Stimulated activated CD8-positive, alpha-beta memory T cell treated with anti-CD3 and anti-CD28 coated beads, Interleukin-7, amount 100 ng/mL, for 1 hour (primary cell): ENCODE results near the gene FLT1.

Source experiments
- DNase-seq, 2 donors: peaks; one replicate each; pipeline ENCODE4 v3.0.0-alpha.2; 2020; ENCODE audit warnings: low read depth in 2 of 2

FLT1 gene

DNA sequence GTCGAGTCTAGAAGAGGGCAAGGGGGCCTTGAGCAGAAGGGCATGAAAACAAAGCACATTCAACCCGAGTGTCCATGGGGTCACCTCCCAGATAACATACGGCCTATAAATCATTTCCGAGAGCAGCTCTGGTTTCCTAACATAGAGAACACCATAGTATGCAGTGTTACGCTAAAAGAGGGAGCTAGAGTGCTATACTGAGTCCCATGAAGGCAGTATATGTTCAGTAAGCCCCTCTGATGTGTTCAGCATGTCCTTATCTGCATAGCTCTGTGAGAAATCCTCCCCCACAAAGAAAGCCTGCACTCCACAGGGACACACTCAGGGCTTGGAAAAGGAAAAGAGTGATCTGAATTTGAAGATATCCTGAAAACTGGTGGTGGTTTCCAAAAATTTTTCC lies 175.4 kb downstream of the FLT1 start:
- no peak for DNase-seq

- no peak for DNase-seq
Measured at GRCh38 chr13:28318496-28318895, 176.4 kb downstream of the FLT1 start.

DNA sequence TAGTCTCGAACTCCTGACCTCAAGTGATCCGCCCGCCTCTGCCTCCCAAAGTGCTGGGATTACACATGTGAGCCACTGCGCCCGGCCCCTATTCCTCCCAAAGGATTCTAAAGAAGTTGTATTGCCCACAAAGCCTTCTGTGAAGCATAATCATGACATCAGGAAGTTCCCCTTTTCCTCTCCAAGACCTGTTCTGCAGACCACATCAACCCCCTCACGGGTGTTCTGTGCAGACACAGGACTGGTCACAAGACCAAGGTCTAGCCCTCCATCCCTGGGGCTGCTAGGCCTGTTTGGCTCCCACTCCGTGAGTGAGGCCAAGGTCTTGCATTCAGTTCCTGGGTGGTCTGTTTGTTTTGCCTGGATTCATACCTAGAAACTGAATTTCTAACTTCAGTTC lies 178.1 kb downstream of the FLT1 start:
- no peak for DNase-seq

DNA sequence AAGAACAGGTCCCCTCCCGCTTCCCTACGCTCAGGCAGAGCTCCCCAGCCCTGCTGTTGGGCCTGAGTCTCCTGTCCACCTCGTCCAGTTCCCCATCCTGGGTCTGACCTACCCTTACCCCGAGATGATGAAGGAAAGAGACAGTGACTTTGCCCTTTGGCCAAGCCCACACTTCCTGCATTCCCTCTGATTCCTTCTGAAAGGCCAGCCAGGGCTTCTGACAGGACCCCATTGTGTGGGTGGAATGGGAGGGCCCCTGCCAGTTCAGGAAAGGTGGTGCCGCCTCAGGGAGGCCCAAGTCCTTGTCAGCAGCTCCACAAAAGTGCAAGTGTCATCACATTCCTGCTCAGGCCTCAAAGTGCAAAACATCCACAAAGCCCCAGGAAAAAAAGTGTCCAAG lies 178.8 kb downstream of the FLT1 start:
- no peak for DNase-seq

DNA sequence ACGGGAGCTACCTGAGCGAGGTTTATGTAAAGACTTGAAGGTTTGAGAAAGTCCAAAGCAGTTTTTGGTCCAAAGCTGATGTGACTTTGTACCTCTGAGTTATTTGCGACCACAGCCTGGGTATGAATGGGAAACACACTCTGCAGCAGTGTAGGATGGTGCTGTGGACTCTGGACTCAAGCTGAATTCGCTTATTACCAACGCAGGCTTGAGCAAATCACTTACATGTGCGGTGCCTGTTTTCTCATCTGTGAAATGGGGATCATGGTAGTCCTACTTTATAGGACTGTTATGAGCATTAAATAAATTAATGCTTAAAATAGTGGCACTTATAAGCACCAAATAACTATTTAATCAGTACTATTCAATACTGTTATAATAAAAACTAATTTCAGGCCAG lies 180.0 kb downstream of the FLT1 start:
- DNase-seq, result no peak

DNA sequence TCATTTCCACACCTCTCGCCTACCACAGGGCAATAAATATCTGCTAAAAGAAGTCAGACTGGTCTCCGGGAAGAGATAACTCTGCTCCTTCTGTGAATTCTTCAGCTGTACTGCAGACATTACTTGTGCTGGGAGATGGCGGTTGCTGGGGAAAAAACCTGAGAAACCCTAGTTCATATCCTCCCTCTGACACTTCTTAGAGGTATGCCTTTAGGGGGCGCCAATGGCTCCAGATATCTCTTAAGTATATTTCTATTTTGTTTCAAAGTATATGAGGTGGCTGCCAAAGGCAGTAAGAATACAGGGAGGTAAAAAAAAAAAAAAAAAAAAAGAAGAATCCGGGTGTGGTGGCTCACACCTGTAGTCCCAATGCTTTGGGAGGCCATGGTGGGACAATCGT lies 181.3 kb downstream of the FLT1 start:
- no peak for DNase-seq

DNA sequence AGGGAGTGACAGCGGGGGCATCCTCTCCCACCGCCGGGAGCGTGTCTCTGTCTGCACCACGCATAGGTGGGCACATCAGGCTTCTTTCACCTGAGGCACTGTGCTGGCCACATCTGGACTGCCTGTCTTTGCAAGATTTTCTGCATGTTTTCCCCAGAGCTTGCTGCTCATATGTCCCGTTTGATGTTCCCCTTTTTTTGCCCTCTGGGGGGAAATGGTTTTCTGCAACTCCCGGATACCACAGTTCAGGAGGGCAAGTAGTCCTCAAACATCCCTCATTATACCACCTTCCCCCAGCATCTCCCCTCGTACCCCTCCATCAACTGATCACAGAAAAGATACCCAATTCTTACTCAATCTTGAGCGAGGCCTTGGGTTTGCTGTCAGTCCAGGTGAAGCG lies 188.6 kb downstream of the FLT1 start:
- DNase-seq, result no peak

DNA sequence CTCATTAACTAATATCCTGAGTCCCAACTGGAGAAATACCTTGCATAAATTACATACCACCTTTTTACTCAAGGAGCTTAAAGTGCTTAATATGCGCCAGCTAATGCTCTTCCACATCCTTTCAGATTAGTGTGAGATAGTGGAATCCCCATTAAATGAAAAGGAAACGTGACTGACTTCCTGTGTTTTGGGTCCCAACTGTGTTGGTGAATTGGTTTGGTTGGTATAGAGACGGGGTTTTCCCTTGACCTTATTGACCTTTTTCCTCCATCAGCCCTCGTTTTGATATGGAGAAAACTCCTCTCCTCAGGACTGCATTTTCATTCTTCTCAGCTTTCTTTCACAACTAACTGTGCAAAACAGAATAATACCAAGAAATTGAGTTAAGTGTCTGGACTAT lies 193.1 kb downstream of the FLT1 start:
- no peak for DNase-seq

- DNase-seq, result no peak
Measured at GRCh38 chr13:28299916-28300315, 195.0 kb downstream of the FLT1 start.

DNA sequence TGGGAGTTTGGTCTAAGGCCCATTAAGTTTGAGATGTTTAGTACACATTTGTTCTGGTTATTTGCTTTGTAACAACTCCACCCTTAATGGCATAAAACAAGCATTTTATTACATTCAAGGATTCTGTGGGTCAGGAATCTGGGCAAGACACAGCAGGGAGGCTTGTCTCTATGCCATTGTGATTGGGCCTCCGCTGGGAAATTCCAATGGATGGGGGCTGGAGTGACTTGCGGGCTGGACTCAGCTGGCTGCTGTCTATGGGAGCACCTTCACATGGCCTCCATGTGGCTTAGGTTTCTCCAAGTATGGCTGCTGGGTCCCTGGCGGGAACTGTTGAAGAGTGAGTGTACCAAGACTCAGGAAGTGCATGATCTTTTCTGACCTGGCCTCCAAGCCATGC lies 197.6 kb downstream of the FLT1 start:
- DNase-seq, result no peak

DNA sequence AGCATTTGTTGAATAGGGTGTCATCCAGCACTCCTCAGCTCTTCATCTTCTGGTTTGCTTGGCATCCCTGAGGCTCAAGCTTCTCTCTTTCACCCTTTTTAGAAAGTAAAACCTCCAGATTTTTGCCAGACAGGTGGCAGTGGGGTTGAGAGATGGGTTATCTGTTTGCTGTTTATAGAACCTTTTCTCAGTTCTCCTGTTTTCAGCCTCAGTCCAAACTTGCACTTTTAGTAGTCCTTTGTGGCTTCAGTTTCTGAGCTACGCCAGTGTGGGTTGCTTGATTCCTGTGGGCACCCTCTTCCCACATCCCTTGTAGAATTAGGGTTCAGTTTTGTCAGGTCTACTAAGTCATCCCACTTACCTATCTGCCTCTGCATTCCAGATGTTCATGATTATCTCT lies 208.7 kb downstream of the FLT1 start:
- no peak for DNase-seq

GRCh38 chr13:28283600-28283999 lies 211.3 kb downstream of the FLT1 start:
- DNase-seq, result no peak

- no peak for DNase-seq
Measured at GRCh38 chr13:28282451-28282850, 212.5 kb downstream of the FLT1 start.

DNA sequence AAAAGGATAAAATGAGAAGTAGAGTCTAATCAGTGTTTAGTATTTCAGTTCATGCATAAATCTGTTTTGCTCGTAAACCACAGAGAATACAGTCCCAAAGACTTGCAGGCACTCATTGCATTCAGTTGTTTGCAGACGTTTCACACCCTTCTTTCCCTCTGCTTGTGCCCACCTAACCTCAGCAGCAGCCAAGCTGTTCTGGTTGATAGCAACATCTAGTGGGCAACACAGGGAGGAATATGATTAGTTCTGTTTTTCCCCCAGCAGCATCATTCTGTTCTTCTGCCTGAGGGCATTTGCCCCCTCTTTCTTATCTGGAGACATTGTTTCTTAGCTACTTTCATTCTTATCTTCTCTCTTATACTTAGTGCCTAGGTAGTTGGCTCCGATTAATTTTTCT lies 221.0 kb downstream of the FLT1 start:
- no peak for DNase-seq

DNA sequence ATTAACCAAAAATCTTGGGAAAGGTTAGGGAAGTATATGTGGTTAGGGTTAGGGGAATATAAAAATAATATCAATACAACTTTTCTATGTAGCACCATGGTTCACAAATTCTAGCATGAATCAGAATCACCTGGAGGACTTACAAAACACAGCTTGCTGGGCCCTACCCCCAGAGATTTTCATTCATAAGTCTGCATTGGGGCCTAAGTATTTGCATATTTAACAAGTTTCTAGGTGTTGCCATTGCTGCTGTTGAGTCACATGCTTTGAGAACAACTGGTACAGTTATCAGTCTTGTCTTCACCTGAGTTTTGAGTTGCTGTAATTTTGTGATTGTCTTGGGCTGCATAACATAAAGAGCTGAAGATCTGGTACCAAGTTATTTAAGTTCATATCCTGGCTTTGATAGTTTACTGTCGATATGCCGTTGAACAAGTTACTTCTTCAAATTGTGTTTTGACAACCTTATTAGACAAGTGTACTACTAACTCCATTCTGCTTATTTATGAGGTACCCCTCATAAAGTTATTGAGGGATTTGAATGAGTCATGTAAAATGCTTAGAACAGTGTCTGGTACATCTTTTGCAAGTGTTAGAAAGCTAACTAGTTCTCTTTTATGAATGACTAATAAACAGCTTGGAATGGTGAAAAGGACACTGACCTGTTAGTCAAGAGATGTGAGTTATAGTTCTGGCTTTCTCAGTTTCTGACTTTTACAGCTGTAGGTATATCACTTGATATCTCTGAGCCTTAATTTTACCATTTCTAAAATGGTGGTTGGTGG lies 223.7 kb downstream of the FLT1 start:
- no peak for DNase-seq

DNA sequence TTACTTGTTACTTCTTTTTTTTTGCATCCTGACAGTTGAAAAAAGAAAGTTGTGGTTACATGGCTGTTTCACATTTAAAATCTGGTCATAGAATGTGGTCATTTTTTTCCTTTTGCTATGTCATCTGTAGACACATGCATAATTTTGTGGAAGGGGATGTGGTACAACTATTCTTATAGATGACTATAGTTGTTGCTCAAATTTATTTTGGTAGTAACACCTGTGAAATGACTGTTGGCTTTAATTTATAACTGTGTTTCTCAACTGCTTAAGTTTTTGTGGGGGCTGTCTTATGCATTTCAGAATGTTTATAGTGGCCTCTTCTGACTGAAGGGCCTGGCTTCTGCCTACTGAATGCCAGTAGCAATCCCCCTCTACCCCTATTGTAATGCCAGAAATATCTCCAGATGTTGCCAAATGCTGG lies 226.1 kb downstream of the FLT1 start:
- DNase-seq, result no peak

- no peak for DNase-seq
Measured at GRCh38 chr13:28267497-28267896, 227.4 kb downstream of the FLT1 start.

- DNase-seq, result no peak
Measured at GRCh38 chr13:28258417-28258816, 236.5 kb downstream of the FLT1 start.

- no peak for DNase-seq
Measured at GRCh38 chr13:28257305-28257704, 237.6 kb downstream of the FLT1 start.

DNA sequence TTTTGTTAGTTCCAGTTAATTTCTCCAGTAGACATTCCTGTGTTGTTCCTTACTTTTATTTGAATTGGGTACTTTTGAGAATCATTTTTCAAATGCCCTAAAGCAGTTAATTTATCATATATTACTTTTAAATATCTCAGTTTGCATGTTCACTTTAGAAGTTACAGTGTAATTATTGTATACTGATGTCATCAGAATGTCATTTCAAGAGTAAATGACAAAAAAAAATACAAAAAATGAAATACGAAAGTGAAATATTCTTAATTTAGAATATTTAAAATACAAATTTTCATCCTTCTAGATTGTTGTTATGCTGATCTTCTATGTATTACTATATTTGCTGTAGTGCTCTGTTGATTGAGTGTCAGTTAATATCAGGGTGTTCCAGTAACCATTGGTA lies 242.4 kb downstream of the FLT1 start:
- DNase-seq, result no peak

DNA sequence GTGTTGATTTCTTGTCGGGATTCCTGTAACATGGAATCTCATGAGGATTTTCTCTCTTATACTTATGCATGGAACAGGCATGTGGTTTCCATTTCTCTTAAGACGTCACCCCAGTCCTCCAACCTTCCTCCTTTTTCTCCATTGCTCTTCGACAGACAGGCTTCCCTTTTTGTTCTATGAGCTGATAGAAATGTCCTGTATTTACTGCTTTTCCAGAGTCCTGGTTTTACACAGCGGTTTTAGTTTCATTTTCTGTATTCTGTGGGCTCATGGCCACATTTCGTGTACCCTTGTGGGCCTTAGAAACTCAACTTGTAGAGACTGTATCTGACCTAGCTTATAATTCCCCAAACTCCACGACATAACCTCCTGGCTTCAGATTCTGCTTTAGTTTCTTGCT lies 243.5 kb downstream of the FLT1 start:
- no peak for DNase-seq

DNA sequence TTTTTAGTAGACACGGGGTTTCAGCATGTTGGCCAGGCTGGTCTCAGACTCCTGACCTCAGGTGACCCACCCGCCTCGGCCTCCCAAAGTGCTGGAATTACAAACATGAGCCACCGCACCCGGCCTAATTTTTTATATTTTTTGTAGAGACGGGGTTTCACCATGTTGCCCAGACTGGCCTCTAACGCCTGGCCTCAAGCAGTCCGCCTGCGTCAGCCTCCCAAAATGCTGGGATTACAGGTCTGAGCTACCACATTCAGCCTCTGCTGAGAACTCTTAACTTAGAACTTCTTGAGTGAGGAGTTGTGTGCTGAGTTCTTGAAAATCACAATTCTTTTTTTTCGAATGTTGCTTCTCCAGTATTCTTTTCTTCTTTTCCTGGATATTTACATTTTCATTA lies 244.4 kb downstream of the FLT1 start:
- DNase-seq, result no peak
